OCI-LY1 (cell line): ENCODE measurements around the gene TEAD3.

Source experiments
- EZH2 ChIP-seq: fragments of 200-600 bp; sonication (generic), shearing (Covaris generic); IDR thresholded peaks from 2 replicates; pipeline ENCODE4 v1.8.0; 2017; ENCODE audit warnings: borderline replicate concordance, mixed run types, mild to moderate bottlenecking, antibody characterized with exemption, low read length, moderate library complexity, mixed read lengths
- TF ChIP-seq, protein P1 (sequence below): fragments of 200-600 bp; sonication (generic), shearing (Covaris generic); IDR thresholded peaks from 2 replicates; pipeline ENCODE4 v1.5.1; 2017; ENCODE audit warnings: mild to moderate bottlenecking, antibody characterized with exemption, low read length, moderate library complexity, mixed read lengths

DNA sequence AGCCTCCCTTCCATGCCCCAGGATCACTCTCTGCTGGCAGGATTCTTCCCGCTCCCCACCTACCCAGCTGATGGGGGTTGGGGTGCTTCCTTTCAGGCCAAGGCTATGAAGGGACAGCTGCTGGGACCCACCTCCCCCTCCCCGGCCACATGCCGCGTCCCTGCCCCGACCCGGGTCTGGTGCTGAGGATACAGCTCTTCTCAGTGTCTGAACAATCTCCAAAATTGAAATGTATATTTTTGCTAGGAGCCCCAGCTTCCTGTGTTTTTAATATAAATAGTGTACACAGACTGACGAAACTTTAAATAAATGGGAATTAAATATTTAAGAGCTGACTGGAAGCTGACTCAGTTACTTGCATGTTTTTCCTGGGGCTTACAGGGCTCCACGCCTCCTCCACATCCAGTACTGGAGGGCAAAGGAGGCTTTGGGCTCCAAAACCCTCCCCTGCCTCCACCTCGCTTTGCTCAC lies 69.0 kb downstream of the TEAD3 start:
- TF ChIP-seq, protein P1, sequence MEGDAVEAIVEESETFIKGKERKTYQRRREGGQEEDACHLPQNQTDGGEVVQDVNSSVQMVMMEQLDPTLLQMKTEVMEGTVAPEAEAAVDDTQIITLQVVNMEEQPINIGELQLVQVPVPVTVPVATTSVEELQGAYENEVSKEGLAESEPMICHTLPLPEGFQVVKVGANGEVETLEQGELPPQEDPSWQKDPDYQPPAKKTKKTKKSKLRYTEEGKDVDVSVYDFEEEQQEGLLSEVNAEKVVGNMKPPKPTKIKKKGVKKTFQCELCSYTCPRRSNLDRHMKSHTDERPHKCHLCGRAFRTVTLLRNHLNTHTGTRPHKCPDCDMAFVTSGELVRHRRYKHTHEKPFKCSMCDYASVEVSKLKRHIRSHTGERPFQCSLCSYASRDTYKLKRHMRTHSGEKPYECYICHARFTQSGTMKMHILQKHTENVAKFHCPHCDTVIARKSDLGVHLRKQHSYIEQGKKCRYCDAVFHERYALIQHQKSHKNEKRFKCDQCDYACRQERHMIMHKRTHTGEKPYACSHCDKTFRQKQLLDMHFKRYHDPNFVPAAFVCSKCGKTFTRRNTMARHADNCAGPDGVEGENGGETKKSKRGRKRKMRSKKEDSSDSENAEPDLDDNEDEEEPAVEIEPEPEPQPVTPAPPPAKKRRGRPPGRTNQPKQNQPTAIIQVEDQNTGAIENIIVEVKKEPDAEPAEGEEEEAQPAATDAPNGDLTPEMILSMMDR, result no peak
- no peak for TF ChIP-seq EZH2
